HG02623 (cell line): Measurements from ENCODE around the gene TBC1D9B.
"Not testable (repeated sequence)": the region's sequence is repeated elsewhere in the genome, so short reads cannot be mapped to it uniquely, and the experiment has no call there.

Experiments
- ATAC-seq: cut with Tn5 transposase; IDR thresholded peaks from one replicate; pipeline ENCODE4 v1.9.1; 2021; ENCODE audit warnings: moderate library complexity; ENCODE audit not compliant: unreplicated experiment

TBC1D9B gene

DNA sequence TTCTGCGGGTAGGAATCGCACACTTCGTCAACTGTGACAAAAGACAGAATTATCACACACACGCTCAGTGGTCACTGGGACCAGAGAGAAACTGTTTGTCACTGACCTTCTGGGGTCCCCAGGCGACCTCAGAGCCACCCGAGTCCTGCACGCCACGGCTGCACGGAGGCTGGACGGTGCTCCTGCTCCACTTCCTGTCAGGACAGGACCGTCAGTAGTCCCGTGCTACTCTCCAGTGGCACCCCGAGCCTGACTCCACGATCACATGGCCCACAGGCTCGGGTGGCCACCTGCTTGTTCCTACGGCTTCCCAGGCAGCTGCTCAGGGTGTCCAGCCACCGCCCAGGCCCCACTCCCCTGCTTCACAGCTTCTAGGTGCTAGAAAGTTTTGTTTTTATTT, 66.9 kb downstream of the TBC1D9B start:
- ATAC-seq, result no peak

DNA sequence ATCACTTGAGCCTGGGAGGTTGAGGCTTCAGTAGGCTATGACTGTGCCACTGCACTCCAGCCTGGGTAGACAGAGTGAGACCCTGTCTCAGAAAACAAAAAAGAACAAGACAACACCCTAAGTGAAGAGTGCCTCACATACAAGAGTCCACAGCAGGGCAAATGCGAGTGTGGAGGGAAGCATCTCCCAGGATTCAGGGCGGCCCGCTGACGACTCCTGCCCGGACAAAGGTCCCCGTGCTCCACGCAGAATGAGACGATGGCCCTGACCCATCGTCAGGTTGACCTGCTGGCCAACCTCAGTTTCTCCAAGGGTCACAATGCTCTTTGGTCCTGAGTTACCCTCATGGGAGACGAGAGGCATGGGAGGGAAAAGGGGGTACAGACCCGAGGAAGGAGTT, 67.4 kb downstream of the TBC1D9B start:
- ATAC-seq, result no peak

DNA sequence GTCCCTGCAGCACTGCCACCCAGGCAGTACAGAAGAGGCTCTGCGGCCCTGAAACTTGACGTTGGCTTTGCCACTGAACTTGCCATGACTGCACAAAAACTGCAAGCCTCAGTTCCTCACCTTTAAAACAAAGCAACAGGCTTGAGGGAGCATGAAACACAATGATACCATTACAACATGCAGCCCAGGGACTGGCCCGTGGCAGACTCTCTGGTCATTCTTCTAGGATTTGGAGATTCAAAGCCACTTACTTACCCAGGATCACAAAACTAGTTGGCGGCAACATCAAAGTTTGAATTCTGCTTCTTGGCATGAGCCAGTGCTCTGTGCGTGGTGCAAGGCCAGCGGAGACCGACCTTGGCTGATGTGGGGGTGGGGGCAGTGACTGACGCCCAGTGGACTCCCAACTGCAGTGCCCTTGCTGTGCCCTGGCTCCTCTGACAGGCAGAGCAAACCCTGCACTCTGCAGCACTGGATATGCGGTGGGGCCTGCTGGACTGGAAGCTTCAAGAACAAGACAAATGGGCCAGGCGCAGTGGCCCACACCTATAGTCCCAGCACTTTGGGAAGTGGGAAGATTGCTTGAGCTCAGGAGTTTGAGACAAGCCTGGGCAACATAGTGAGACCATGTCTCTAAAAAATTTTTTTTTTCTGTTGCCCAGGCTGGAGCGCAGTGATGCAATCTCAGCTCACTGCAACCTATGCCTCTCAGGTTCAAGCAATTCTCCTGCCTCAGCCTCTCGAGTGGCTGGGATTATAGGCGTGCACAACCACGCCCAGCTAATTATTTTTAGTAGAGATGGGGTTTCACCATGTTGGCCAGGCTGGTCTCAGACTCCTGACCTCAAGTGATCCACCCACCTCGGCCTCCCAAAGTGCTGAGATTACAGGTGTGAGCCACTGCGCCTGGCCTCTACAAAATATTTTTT, 68.1 kb downstream of the TBC1D9B start:
- no peak for ATAC-seq

DNA sequence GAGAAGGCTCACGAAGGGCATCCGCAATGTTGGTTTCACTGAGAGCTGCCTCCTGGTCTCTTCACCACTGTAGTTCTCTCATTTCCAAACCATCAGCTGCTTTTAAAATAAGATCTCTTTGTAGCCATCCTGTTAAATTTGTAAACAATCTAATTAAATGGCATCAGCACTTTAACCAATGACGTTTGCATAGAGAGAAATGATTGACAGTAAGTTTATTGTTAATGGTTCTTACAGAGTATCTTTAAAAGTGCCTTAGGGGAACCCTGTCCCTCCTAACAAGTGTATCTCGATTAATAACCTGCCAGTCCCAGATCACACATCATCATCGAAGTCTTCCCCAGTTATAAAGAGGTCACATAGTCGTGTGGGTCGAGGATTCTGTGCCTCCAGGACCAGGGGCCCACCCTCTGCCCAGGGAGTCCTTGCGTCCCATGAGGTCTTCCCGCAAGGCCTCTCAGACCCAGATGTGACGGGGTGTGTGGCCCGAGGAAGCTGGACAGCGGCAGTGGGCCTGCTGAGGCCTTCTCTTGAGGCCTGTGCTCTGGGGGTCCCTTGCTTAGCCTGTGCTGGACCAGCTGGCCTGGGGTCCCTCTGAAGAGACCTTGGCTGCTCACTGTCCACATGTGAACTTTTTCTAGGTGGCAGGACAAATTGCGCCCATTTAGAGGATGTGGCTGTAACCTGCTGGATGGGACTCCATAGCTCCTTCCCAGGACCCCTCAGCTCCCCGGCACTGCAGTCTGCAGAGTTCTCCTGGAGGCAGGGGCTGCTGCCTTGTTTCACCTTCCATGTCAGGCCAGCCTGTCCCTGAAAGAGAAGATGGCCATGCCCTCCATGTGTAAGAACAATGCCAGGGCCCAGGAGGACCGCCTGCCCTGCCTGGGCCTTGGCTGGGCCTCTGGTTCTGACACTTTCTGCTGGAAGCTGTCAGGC, 70.4 kb downstream of the TBC1D9B start:
- ATAC-seq, result no peak

DNA sequence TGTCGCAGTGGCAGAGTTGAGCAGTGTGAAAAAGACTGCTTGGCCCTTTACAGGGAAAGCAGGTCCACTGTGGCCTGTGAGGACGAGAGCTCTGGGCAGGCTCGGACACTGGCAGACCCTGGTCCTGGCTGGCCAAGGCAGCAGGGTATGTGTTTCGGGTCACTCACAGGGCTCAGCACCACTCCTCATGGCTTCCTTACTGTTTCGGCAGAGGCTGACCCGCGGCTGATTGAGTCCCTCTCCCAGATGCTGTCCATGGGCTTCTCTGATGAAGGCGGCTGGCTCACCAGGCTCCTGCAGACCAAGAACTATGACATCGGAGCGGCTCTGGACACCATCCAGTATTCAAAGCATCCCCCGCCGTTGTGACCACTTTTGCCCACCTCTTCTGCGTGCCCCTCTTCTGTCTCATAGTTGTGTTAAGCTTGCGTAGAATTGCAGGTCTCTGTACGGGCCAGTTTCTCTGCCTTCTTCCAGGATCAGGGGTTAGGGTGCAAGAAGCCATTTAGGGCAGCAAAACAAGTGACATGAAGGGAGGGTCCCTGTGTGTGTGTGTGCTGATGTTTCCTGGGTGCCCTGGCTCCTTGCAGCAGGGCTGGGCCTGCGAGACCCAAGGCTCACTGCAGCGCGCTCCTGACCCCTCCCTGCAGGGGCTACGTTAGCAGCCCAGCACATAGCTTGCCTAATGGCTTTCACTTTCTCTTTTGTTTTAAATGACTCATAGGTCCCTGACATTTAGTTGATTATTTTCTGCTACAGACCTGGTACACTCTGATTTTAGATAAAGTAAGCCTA, 71.3 kb downstream of the TBC1D9B start:
- ATAC-seq, result no peak

DNA sequence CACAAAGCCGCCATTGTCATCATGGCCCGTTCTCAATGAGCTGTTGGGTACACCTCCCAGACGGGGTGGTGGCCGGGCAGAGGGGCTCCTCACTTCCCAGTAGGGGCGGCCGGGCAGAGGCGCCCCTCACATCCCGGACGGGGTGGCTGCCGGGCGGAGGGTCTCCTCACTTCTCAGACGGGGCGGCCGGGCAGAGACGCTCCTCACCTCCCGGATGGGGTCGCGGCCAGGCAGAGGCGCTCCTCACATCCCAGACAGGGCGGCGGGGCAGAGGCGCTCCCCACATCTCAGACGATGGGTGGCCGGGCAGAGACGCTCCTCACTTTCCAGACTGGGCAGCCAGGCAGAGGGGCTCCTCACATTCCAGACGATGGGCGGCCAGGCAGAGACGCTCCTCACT, 72.8 kb downstream of the TBC1D9B start:
- ATAC-seq, result not testable (repeated sequence)

DNA sequence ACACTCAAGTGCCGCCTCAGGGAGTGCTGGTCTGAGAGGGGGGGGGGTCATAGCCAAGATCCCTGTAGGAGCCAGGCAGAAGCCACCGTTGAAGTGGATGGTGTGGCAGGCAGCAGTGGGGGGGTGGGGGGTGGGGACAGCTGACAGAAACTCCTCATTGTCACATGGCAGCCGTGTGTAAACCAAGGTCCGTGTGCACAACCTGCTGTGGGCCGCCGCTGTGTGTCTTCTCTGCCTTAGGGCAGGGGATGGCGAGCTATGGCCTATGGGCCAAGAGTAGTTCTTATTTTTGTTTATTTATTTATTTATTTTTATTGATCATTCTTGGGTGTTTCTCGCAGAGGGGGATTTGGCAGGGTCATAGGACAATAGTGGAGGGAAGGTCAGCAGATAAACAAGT, 73.6 kb downstream of the TBC1D9B start:
- no peak for ATAC-seq

DNA sequence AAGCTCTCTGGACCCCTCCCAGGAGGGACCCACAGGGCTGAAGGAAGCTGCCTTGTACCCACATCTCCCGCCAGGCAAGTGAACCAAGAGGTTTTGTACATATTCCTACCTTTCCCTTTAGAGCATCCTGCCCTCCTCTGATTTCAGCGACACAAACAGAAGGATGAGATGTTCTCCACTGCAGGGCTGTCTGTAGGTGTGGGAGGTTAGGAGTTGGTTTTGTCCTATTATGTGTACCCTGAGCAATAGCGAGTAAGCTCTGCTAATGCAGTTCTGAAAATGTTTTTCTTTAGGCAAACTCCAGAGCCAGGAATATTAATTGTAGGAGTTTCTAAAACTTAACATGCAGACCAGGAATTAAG, 74.0 kb downstream of the TBC1D9B start:
- ATAC-seq, result no peak

DNA sequence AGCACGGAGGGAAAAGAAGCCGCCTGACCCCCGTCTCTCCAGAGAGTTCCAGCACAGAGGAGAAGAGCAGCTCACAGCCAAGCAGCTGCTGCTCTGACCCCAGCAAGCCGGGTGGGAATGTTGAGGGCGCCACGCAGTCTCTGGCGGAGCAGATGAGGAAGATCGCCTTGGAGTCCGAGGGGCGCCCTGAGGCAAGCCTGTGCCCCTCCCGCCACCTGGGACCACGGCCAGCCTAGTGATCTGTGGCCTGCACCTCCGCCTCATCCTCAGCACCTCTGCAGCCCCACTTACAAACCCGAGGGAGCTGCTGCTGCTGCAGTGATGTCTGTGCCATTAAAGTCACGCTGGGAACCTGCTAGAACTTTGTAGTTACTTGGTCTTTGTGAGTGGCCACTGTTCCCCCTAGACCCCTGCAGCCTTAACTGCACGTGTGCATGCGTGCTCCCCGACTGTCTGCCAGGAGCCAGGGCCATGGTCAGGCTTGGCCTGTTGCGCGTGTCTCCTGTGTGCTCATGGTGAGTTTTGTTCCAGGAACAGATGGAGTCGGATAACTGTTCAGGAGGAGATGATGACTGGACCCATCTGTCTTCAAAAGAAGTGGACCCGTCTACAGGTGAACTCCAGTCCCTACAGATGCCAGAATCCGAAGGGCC, 74.5 kb downstream of the TBC1D9B start:
- ATAC-seq, result no peak

DNA sequence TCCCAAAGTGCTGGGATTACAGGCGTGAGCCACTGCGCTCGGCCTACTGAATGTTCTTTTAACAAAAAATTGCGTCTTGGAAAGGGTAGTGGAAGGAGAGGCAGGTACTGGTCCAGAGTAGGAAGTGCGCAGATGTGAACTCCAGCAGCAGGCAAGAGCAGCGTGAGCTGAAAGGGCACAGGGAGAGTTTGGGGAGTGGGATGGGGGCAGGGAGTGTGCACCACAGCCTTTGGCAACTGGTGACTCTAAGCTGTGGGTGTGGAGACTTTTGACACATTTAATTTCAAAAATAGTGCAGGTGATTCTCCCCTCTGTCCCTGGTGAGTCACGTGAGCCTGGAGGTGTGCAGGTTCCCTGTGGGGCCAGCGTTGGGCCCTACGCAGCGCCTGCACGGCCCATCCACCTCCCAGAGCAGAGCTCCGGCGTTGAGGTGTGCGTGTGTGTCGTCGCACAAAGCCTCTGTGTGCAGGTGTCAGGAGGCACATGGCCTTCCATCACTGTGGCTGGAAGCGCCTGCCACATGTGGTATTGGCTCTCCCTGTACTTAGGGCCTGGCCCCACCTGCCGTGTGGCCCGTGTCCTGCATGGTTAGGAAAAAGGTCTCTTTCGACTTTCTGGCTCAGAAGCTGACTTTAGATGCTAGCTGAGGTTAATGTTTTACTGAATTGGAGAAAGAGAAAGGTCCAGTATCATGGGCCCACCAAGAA, 75.5 kb downstream of the TBC1D9B start:
- no peak for ATAC-seq

DNA sequence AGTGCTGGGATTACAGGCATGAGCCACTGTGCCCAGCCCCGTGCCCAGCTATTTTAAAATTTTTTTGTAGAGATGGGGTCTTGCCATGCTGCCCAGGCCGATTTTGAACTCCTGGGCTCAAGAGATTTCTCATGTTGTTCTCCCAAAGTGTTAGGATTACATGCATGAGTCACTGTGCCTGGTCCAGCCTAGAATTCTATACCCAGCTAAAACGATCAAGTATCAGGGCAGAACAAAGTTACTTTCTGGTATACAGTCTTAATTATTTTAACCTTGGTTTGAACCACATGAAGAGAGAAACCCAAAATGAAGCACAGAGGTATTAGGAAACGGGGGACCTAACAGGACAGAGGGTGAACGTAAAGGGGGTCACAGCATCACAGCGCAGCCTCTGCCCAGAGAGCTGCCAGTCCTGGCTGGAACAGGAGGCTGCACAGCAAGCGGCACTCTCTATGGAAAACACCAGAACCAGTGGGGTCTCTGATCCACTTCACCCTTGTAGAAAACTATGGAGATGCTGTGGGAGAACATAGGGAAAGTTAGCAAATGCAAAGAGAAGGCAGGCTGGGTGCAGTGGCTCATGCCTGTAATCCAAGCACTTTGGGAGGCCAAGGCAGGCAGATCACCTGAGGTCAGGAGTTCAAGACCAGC, 76.8 kb downstream of the TBC1D9B start:
- no peak for ATAC-seq

DNA sequence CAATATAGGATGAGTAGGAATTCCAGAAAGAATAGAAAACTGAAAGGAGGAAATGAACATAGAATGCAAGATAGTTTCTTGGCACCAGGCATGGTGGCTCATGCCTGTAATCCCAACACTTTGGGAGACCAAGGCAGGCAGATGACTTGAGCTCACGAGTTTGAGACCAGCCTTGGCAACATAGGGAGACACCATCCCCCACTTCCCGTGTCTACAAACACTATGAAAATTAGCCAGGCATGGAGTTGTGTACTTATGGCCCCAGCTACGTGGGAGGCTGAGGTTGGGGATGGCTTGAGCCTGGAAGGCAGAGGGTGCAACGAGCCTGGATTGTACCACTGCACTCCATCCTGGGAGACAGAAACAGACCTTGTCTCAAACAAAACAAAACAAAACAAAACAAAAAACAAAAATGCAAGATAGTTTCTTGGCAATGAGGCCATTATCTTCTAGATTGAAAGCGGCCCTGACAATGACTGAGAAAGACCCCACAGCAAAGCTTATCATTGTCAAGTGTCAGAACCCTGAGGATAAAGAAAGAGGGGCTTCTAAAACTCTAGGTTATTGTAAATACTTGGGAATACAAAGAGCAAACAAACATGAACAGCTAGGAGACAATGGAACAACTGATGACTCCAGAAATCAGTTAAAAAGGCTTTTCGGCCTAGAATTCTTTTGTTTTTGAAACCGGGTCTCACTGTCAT, 77.8 kb downstream of the TBC1D9B start:
- no peak for ATAC-seq

DNA sequence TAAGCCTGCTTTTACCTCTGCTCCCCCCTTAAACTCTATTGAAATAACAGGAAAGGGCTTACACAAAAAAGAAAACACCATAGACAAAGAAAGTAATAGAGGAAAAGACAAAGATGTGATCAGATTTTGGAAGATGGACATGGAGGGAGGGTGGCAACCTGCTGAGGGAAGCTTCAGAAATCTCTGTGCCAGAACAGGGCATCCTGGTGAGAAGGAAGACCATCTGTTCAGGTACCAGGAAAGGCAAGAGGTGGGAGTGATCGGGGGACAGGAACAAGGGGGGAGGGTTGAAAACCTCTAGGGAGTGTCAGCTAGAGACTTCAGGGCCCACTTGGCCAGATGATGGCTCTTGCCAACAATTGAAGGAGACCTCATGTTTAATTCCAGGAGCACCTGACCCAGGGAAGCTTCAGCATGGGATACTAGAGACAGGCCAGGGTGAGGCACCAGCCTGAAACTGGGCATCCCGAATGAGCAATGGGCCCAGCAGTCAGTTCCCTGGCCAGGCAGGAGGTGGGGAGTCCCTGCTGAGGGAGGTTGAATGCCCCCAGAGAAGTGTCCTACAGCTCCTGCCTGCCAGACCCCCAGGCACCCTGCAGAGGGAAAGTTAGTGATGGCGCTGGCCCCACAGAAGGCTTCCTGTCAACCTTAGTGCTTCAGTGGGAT, 78.8 kb downstream of the TBC1D9B start:
- ATAC-seq, result no peak

DNA sequence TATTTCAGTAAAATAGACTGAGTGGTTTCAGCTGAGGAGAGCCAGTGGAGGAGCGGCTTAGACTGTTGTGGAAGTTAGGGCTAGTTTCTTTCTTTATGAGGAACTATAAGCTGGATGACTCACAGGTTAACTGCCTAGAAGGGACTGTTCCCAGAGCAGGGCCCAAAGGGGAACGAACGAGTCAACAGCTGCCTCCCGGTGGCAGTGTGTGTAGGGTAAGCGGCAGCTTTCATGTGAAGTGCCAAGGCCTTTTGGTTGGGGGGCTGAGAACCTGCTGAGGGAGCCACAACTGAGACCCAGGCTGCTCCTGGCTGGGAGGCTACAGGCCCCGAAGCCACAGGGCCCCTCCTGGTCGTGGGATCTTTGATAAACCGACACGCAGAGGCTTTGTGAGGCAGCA, 80.0 kb downstream of the TBC1D9B start:
- ATAC-seq, result no peak

DNA sequence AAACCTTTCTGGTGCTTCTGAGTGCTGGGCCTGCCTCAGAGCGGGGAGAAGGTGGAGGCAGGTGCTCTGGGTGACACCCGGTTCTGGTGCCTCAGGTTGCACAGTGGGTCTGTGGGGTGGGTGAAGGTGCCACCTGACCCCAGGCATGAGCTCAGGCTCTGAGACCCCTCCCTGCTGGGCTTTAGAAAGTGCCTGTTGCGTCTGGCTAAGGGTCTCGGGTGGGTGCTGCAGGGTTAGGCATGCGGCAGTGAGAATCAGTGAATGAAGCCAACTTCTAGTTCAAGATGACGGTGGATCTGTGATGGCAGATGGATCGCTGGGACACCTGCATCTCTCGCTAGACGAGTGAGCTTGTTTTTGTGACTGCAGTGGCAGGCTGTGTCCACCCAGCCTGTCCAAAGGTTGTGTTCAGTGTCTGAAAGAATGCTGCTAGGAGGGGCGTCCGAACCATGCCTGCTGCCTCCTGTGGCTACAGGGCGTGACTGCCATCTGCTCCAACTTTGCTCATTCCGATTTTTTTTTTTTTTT, 82.0 kb downstream of the TBC1D9B start:
- ATAC-seq, result no peak

DNA sequence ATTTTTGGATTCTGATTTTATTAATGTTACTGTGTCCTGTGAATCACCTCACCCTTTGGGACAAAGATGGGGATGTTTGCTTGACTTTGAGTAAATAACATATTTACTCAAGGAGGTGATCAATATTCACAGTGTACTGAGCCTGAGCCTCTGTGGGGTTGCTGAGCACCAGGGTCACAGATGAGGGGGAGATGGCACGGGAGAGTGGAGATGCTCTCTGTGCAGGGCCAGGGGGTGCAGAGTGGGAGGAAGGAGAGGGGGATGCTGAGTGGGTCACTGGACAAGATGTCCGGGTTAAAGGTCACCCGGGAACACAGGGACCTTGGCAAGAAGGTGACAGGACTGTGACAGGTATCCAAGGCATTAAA, 83.0 kb downstream of the TBC1D9B start:
- no peak for ATAC-seq

DNA sequence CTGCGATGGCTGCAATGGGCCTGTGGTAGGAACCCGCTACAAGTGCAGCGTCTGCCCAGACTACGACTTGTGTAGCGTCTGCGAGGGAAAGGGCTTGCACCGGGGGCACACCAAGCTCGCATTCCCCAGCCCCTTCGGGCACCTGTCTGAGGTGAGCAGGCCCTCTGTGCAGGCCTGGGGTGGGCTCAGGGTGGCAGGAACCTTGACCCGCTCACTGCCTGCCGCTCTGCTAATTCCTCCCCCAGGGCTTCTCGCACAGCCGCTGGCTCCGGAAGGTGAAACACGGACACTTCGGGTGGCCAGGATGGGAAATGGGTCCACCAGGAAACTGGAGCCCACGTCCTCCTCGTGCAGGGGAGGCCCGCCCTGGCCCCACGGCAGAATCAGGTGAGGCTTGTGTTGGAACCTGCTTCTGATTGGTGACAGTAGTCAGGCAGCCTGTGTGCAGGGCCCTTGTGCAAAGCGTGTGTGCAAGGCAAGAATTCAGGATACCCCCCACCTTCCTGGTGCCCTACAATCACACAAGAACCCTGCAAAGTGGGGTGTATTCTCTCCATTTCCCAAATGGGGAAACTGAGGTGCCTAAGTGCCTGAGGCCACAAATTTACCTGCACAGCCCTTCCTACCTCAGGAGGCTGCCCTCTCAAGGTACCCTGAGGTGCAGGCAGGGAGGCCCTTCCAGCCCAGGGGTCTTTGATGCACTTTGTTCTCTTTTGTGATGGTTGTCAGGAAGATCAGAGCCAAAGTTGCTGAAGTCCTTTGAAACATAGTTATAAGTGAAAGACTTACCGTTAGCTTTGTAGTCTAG, 83.6 kb downstream of the TBC1D9B start:
- ATAC-seq, result no peak
